Measurements from ENCODE around the gene TGFBR2.

The TGFBR2 gene

GRCh38 chr3:30680789-30681648, 74.6 kb downstream of the TGFBR2 start:
- Mint-ChIP-seq H3K27ac (ENCODE audit: low read depth) (peak overlapping the region; percentile 89), H3K4me3 (peak overlapping the region; percentile 37), H3K9me3 (no peaks in the 10 kb centered on the region), H3K4me1 (peaks cover 80% of the 10 kb centered on the region), H3K27me3 (no peaks in the 10 kb centered on the region), H3K36me3 (ENCODE audit: insufficient read depth) (peaks cover 64% of the 10 kb centered on the region)
- ATAC-seq (replicated peaks; ENCODE audit: extremely low read depth, poor library complexity, severe bottlenecking): no peak
- no peak for DNase-seq (ENCODE audit: low spot score in 2 of 2)

GRCh38 chr3:30681649-30682211, 75.3 kb downstream of the TGFBR2 start:
- peaks cover 74% of the 10 kb centered on the region for H3K4me1 Mint-ChIP-seq
- H3K27me3 Mint-ChIP-seq: no peaks in the 10 kb centered on the region
- peaks cover 61% of the 10 kb centered on the region for H3K36me3 Mint-ChIP-seq (ENCODE audit: insufficient read depth)
- ATAC-seq (replicated peaks; ENCODE audit: extremely low read depth, poor library complexity, severe bottlenecking): peak; percentile 24
- DNase-seq (ENCODE audit: low spot score in 2 of 2): no peak
- no peaks in the 10 kb centered on the region for H3K9me3 Mint-ChIP-seq
- H3K4me3 Mint-ChIP-seq: peak overlapping the region; percentile 37
- H3K27ac Mint-ChIP-seq (ENCODE audit: low read depth): peak overlapping the region; percentile 89

DNA sequence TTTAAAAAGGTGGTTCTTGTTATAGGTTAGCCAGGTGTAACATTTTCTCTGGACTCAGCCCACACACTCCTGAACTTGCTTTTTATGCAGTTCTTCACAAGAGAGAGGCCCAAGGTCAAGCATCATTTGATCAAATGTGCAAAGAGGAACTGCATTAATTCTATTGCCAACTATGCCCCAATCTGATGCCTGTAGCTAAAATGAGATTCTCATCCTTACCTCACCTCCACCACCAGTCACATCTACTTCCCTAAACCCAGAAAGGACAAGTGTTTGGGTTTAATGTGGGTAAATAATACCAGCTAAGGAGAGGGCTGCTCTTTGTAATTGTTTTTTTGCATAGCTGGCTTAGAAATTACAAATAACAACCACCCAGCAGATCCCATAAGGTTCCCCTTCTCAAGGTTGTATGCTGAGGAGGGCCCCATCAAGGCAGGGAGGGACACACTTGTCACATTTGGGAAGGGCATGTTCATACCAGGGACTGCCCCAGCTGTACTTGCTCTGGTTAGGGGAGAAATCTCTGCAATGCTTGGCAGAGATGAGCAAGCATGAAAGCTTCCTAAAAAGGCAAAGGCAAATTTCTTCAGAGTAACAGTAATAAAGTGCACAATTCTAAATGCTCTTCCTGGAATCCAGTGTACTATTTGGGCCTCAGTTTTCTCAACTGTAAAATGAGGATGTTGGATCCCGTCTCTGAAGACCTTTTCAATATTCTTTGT, 76.2 kb downstream of the TGFBR2 start:
- ATAC-seq (replicated peaks; ENCODE audit: extremely low read depth, poor library complexity, severe bottlenecking) (no peak), DNase-seq (ENCODE audit: low spot score in 2 of 2) (no peak)
- peak overlapping the region; percentile 89 for H3K27ac Mint-ChIP-seq (ENCODE audit: low read depth)
- H3K27me3 Mint-ChIP-seq: no peaks in the 10 kb centered on the region
- H3K4me1 Mint-ChIP-seq: peaks cover 70% of the 10 kb centered on the region
- no peaks in the 10 kb centered on the region for H3K9me3 Mint-ChIP-seq
- H3K36me3 Mint-ChIP-seq (ENCODE audit: insufficient read depth): peaks cover 62% of the 10 kb centered on the region
- no peak overlapping the region for H3K4me3 Mint-ChIP-seq

GRCh38 chr3:30683769-30684168, 77.4 kb downstream of the TGFBR2 start:
- DNase-seq (ENCODE audit: low spot score in 2 of 2) (no peak), ATAC-seq (replicated peaks; ENCODE audit: extremely low read depth, poor library complexity, severe bottlenecking) (no peak)
- peak overlapping the region; percentile 72 for H3K27ac Mint-ChIP-seq (ENCODE audit: low read depth)
- H3K4me1 Mint-ChIP-seq: peaks cover 74% of the 10 kb centered on the region
- H3K36me3 Mint-ChIP-seq (ENCODE audit: insufficient read depth): peaks cover 61% of the 10 kb centered on the region
- H3K9me3 Mint-ChIP-seq: no peaks in the 10 kb centered on the region
- no peak overlapping the region for H3K4me3 Mint-ChIP-seq
- no peaks in the 10 kb centered on the region for H3K27me3 Mint-ChIP-seq

GRCh38 chr3:30684356-30684755, 78.0 kb downstream of the TGFBR2 start:
- no peak for ATAC-seq (replicated peaks; ENCODE audit: extremely low read depth, poor library complexity, severe bottlenecking)
- H3K4me3 Mint-ChIP-seq: no peak overlapping the region
- peaks cover 59% of the 10 kb centered on the region for H3K36me3 Mint-ChIP-seq (ENCODE audit: insufficient read depth)
- H3K4me1 Mint-ChIP-seq: peaks cover 74% of the 10 kb centered on the region
- peak overlapping the region; percentile 72 for H3K27ac Mint-ChIP-seq (ENCODE audit: low read depth)
- no peaks in the 10 kb centered on the region for H3K27me3 Mint-ChIP-seq
- no peak for DNase-seq (ENCODE audit: low spot score in 2 of 2)
- no peaks in the 10 kb centered on the region for H3K9me3 Mint-ChIP-seq

DNA sequence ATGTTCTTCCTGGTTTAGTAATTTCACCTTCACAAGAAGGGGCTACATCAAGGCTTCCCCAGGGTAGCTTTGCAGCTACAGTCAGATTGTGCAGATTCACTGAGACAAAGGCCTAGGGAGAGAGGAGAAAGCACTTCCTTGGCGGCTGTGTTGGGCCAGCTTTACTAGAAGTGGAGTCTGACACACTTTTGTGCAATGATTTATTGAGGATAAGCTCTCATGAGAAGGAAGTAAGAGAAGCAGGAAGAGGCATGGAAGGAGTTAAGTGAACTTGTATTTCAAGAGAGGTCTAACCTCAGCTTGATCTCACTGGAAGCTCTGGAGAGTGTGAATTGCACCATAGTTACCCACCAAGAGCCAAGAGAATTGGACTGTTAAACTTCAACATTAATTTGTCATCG, 78.9 kb downstream of the TGFBR2 start:
- ATAC-seq (replicated peaks; ENCODE audit: extremely low read depth, poor library complexity, severe bottlenecking) (no peak), DNase-seq (ENCODE audit: low spot score in 2 of 2) (no peak)
- Mint-ChIP-seq H3K4me1 (peaks cover 77% of the 10 kb centered on the region), H3K9me3 (no peaks in the 10 kb centered on the region), H3K4me3 (no peak overlapping the region), H3K36me3 (ENCODE audit: insufficient read depth) (peaks cover 62% of the 10 kb centered on the region), H3K27ac (ENCODE audit: low read depth) (peak overlapping the region; percentile 72), H3K27me3 (no peaks in the 10 kb centered on the region)

- Mint-ChIP-seq H3K27ac (ENCODE audit: low read depth) (peak overlapping the region; percentile 72), H3K27me3 (no peaks in the 10 kb centered on the region), H3K4me1 (peaks cover 76% of the 10 kb centered on the region), H3K4me3 (no peak overlapping the region), H3K9me3 (no peaks in the 10 kb centered on the region), H3K36me3 (ENCODE audit: insufficient read depth) (peaks cover 63% of the 10 kb centered on the region)
- ATAC-seq (replicated peaks; ENCODE audit: extremely low read depth, poor library complexity, severe bottlenecking): no peak
- no peak for DNase-seq (ENCODE audit: low spot score in 2 of 2)
Observed at GRCh38 chr3:30686176-30686575, 79.8 kb downstream of the TGFBR2 start.

- peaks cover 61% of the 10 kb centered on the region for H3K36me3 Mint-ChIP-seq (ENCODE audit: insufficient read depth)
- H3K27ac Mint-ChIP-seq (ENCODE audit: low read depth): peak overlapping the region; percentile 72
- no peak overlapping the region for H3K4me3 Mint-ChIP-seq
- H3K9me3 Mint-ChIP-seq: no peaks in the 10 kb centered on the region
- DNase-seq (ENCODE audit: low spot score in 2 of 2): no peak
- H3K4me1 Mint-ChIP-seq: peaks cover 69% of the 10 kb centered on the region
- no peaks in the 10 kb centered on the region for H3K27me3 Mint-ChIP-seq
- ATAC-seq (replicated peaks; ENCODE audit: extremely low read depth, poor library complexity, severe bottlenecking): no peak
Observed at GRCh38 chr3:30686799-30687198, 80.4 kb downstream of the TGFBR2 start.

- ATAC-seq (replicated peaks; ENCODE audit: extremely low read depth, poor library complexity, severe bottlenecking) (no peak), DNase-seq (ENCODE audit: low spot score in 2 of 2) (no peak)
- Mint-ChIP-seq H3K4me1 (peaks cover 67% of the 10 kb centered on the region), H3K4me3 (no peak overlapping the region), H3K36me3 (ENCODE audit: insufficient read depth) (peaks cover 60% of the 10 kb centered on the region), H3K9me3 (no peaks in the 10 kb centered on the region), H3K27ac (ENCODE audit: low read depth) (no peak overlapping the region), H3K27me3 (no peaks in the 10 kb centered on the region)
Observed at GRCh38 chr3:30687930-30688570, 81.6 kb downstream of the TGFBR2 start.

DNA sequence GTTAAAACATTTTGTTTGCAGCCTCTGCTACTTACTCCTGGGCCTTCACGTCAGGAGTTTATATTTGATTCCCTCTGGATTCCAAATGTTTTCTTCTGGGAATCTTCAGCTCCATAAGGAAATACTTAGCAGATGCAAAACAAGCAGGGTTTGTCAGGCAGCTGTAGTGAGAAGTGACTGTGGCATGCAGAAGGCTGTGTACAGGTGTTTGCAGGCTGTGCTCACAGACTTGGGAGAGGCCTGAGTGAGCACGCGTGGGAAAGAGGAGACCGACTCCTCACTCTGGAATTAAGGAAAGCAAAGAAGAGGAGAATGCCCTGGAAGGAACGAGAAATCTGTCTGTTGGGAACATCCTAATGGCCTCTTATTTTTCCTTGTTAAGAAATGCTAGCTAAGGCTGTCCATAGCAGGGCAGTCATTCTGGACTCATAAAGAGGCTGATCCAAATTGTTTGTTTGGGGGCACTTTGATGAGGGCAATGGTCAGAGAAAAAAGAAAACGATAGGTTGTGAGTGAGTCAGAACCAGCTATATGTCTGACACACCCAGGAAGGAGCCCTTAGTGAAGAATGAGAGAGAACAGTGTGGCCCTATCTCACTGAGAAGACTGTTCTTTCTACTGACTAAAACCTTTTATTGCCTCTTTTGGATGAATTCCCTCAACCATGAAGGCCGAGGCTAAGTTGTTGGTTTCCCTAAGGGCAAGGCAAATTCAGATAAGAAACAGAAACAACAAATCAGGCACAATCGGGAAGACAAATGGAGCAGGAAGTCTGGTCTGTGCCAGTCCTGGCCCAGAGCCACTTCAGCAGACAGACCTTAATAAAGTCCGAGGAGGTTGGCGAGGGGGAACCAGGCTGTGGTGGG, 82.6 kb downstream of the TGFBR2 start:
- Mint-ChIP-seq H3K27ac (ENCODE audit: low read depth) (peak overlapping the region; percentile 93), H3K4me1 (peaks cover 66% of the 10 kb centered on the region), H3K9me3 (no peaks in the 10 kb centered on the region), H3K36me3 (ENCODE audit: insufficient read depth) (peaks cover 62% of the 10 kb centered on the region), H3K27me3 (no peaks in the 10 kb centered on the region), H3K4me3 (no peak overlapping the region)
- no peak for ATAC-seq (replicated peaks; ENCODE audit: extremely low read depth, poor library complexity, severe bottlenecking)
- no peak for DNase-seq (ENCODE audit: low spot score in 2 of 2)

GRCh38 chr3:30690199-30690598, 83.8 kb downstream of the TGFBR2 start:
- peaks cover 63% of the 10 kb centered on the region for H3K4me1 Mint-ChIP-seq
- DNase-seq (ENCODE audit: low spot score in 2 of 2): no peak
- no peak overlapping the region for H3K4me3 Mint-ChIP-seq
- peak overlapping the region; percentile 93 for H3K27ac Mint-ChIP-seq (ENCODE audit: low read depth)
- H3K36me3 Mint-ChIP-seq (ENCODE audit: insufficient read depth): peaks cover 67% of the 10 kb centered on the region
- H3K27me3 Mint-ChIP-seq: no peaks in the 10 kb centered on the region
- H3K9me3 Mint-ChIP-seq: no peaks in the 10 kb centered on the region
- ATAC-seq (replicated peaks; ENCODE audit: extremely low read depth, poor library complexity, severe bottlenecking): no peak
